ENCODE data around the gene NPAS3. TPM values are rescaled to one million over a fixed set of nuclear protein-coding genes. Genes with fewer than 3 reads are reported as not detected.

The NPAS3 gene
- total and polyA plus RNA-seq, 2 donors (not counting 3 experiments of a cell fraction or from before 2014, with no cell fraction given), result 0.10 to 0.13 TPM

GRCh38 chr14:32968972-32969544 is 30.4 kb downstream of the NPAS3 start:
- Histone ChIP-seq H3K9me1 (replicated peaks; ENCODE audit: control insufficient read depth, extremely low read depth, insufficient read depth, low read length) (no peaks in the 10 kb centered on the region), H3K27me3 (ENCODE audit: control insufficient read depth in 2 of 2, insufficient read depth in 2 of 2, low read length in 2 of 2) (no peaks in the 10 kb centered on the region), H4K20me1 (replicated peaks; ENCODE audit: control insufficient read depth, extremely low read depth, insufficient read depth, low read length) (no peaks in the 10 kb centered on the region), H3K27ac (ENCODE audit: insufficient read depth, low read depth, low read length) (no peak overlapping the region), H3K4me1 (ENCODE audit: control insufficient read depth, extremely low read depth, insufficient read depth, low read length) (no peaks in the 10 kb centered on the region), H3K36me3 (ENCODE audit: control insufficient read depth in 2 of 2, extremely low read depth in 1 of 2, insufficient read depth in 2 of 2, low read length in 2 of 2) (no peaks in the 10 kb centered on the region), H3K4me3 (replicated peaks in 1 of 3; ENCODE audit: insufficient read depth in 1 of 3, low read depth in 1 of 3, low read length in 3 of 3) (no peak overlapping the region), H3K79me2 (ENCODE audit: control insufficient read depth, insufficient read depth, low read length) (no peaks in the 10 kb centered on the region), H3K4me2 (ENCODE audit: insufficient read depth, low read length) (no peak overlapping the region), H3K9me3 (replicated peaks; ENCODE audit: control insufficient read depth, insufficient read depth, low read length) (no peaks in the 10 kb centered on the region), H2AFZ (ENCODE audit: low read depth, low read length) (no peak overlapping the region), H3K9ac (replicated peaks; ENCODE audit: extremely low read depth, insufficient read depth, low read length) (no peak overlapping the region)
- intact Hi-C loops (cut with micrococcal nuclease), result no loop called here
- DNase-seq (ENCODE audit: low read depth, low spot score), result no peak
- no peak for FAIRE-seq
- CTCF ChIA-PET, result no interaction called here
- dilution Hi-C loops (cut with MboI; ENCODE audit: extremely low pct_ligation_motif_present, low sequenced_read_pairs), result no loop called here
- TF ChIP-seq MYC (IDR thresholded peaks at IDR 0.05; ENCODE audit: low read depth, low read length) (no peak), POLR2AphosphoS5 (IDR thresholded peaks at IDR 0.05; ENCODE audit: insufficient read depth, low read depth, low read length) (no peak), POLR2A (IDR thresholded peaks at IDR 0.05; ENCODE audit: low read depth, low read length) (no peak), JUN (IDR thresholded peaks at IDR 0.05; ENCODE audit: borderline replicate concordance, insufficient read depth, insufficient read length, low read depth) (no peak), FOS (IDR thresholded peaks at IDR 0.05; ENCODE audit: borderline replicate concordance, insufficient read depth, low read length) (no peak), EZH2 (IDR thresholded peaks at IDR 0.05; ENCODE audit: borderline replicate concordance, low read depth, low read length, severe bottlenecking) (no peak)
- BruUV-seq (replicated peaks), result no TSS peak
- POLR2A ChIA-PET, result no interaction called here

GRCh38 chr14:32977913-32978312 is 39.2 kb downstream of the NPAS3 start:
- CTCF ChIA-PET, result no interaction called here
- BruUV-seq (replicated peaks), result no TSS peak
- POLR2A ChIA-PET, result no interaction called here
- Histone ChIP-seq H2AFZ (ENCODE audit: low read depth, low read length) (no peak overlapping the region), H3K9ac (replicated peaks; ENCODE audit: extremely low read depth, insufficient read depth, low read length) (no peak overlapping the region), H3K9me1 (replicated peaks; ENCODE audit: control insufficient read depth, extremely low read depth, insufficient read depth, low read length) (no peaks in the 10 kb centered on the region), H3K4me1 (ENCODE audit: control insufficient read depth, extremely low read depth, insufficient read depth, low read length) (no peaks in the 10 kb centered on the region), H3K4me3 (replicated peaks in 1 of 3; ENCODE audit: insufficient read depth in 1 of 3, low read depth in 1 of 3, low read length in 3 of 3) (no peak overlapping the region), H4K20me1 (replicated peaks; ENCODE audit: control insufficient read depth, extremely low read depth, insufficient read depth, low read length) (no peaks in the 10 kb centered on the region), H3K9me3 (replicated peaks; ENCODE audit: control insufficient read depth, insufficient read depth, low read length) (no peaks in the 10 kb centered on the region), H3K36me3 (ENCODE audit: control insufficient read depth in 2 of 2, extremely low read depth in 1 of 2, insufficient read depth in 2 of 2, low read length in 2 of 2) (no peaks in the 10 kb centered on the region), H3K27me3 (ENCODE audit: control insufficient read depth in 2 of 2, insufficient read depth in 2 of 2, low read length in 2 of 2) (no peaks in the 10 kb centered on the region), H3K79me2 (ENCODE audit: control insufficient read depth, insufficient read depth, low read length) (no peaks in the 10 kb centered on the region), H3K27ac (ENCODE audit: insufficient read depth, low read depth, low read length) (no peak overlapping the region), H3K4me2 (ENCODE audit: insufficient read depth, low read length) (no peak overlapping the region)
- DNase-seq (ENCODE audit: low read depth, low spot score) (no peak), FAIRE-seq (no peak)
- intact Hi-C loops (cut with micrococcal nuclease) (no loop called here), dilution Hi-C loops (cut with MboI; ENCODE audit: extremely low pct_ligation_motif_present, low sequenced_read_pairs) (no loop called here)
- no peak for TF ChIP-seq POLR2A (IDR thresholded peaks at IDR 0.05; ENCODE audit: low read depth, low read length)
- TF ChIP-seq JUN (IDR thresholded peaks at IDR 0.05; ENCODE audit: borderline replicate concordance, insufficient read depth, insufficient read length, low read depth), result no peak
- TF ChIP-seq, protein P1, sequence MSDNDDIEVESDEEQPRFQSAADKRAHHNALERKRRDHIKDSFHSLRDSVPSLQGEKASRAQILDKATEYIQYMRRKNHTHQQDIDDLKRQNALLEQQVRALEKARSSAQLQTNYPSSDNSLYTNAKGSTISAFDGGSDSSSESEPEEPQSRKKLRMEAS (IDR thresholded peaks at IDR 0.05; ENCODE audit: insufficient read depth, insufficient read length), result no peak
- no peak for TF ChIP-seq GATA2 (IDR thresholded peaks at IDR 0.05; ENCODE audit: insufficient read depth, insufficient read length, low read depth, low read length)
- TF ChIP-seq FOS (IDR thresholded peaks at IDR 0.05; ENCODE audit: borderline replicate concordance, insufficient read depth, low read length), result no peak
- no peak for TF ChIP-seq EZH2 (IDR thresholded peaks at IDR 0.05; ENCODE audit: borderline replicate concordance, low read depth, low read length, severe bottlenecking)

Data from endothelial cell of umbilical vein (primary cell).